HG03432 (cell line): Measurements from ENCODE around the gene ASPM.
"Not testable (repeated sequence)": the region's sequence is repeated elsewhere in the genome, so short reads cannot be mapped to it uniquely, and the experiment has no call there.

Source experiments
- ATAC-seq: cut with Tn5 transposase; IDR thresholded peaks from one replicate; pipeline ENCODE4 v1.9.1; 2021; ENCODE audit warnings: mild to moderate bottlenecking, moderate library complexity; ENCODE audit not compliant: unreplicated experiment

ASPM gene

DNA sequence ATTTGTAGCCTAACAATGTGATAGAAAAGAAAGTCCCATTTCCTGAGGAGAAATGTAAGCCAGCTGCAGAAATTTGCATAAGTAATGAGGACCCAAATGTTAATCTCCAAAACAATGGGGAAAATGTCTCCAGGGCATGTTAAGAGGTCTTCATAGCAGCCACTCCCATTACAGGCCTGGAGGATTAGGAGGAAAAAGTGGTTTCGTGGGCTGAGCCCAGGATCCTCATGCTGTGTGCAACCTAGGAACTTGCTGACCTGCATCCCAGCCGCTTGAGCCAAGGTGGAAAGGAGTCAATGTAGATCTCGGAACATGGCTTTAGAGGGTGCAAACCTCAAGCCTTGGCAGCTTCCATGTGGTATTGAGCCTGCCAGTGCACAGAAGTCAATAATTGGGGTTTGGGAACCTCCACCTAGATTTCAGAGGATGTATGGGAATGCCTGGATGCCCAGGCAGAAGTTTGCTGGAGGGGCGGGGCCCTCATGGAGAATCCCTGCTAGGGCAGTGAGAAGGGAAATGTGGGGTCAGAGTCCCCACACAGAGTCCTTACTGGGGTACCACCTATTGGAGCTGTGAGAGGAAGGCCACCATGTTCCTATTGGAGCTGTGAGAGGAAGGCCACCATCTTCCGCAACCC is 65.2 kb downstream of the ASPM start:
- ATAC-seq = no peak

DNA sequence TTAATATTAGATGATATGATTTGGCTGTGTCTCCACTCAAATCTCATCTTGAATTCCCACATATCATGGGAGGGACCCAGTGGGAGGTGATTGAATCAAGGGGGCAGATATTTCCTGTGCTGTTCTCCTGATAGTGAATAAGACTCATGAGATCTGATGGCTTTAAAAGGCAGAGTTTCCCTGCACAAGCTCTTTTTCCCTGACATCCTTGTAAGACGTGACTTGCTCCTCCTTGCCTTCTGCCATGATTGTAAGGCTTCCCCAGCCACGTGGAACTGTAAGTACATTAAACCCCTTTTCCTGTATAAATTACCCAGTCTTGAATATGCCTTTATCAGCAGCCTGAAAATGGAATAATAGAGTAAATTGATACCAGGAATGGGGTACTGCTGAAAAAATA is 66.1 kb downstream of the ASPM start:
- ATAC-seq = no peak

DNA sequence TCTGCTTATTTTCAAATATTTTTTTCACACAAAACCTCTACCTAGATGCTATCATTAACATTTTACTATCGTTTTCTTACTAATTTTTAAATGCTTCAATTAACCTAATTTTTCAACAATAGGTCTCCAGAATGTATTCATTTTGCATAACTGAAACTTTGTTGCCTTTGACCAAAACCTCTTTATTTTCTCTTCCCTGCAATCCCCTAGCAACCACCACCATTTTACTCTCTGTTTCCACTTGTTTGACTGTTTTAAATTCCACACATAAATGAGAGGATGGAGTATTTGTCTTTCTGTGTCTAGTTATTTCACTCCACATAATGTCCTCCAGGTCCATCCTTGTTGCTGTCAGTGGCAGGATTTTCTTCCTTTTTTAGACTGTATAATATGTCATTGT is 69.9 kb downstream of the ASPM start:
- ATAC-seq = no peak

DNA sequence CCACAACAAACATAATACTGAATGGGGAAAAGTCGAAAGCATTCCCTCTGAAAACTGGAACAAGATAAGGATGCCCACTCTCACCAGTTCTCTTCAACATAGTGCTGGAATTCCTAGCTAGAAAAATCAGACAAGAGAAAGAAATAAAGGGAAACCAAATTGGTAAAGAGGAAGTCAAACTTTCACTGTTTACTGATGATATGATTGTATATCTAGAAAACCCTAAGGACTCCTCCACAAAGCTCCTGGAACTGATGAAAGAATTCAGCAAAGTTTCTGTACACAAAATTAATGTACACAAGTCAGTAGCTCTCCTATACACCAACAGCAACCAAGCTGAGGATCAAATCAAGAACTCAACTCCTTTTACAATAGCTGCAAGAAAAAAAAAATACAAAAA is 72.5 kb downstream of the ASPM start:
- ATAC-seq = no peak

DNA sequence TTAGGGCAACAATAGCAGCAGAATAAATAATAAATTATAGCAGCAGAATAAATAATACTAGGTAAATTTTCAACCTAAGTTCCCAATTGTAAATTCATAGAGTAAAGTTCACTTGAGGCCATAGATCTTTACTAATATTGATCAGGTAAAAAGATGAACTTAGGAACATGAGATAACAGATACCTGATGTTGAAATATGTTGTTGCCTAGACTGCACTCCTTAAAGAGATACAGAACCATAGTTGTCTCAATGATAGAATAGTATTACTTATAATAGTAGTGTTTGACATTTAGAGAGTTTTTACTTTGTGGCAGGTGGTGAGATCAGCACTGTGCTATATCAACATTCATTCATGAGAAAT is 79.0 kb downstream of the ASPM start:
- ATAC-seq = no peak

DNA sequence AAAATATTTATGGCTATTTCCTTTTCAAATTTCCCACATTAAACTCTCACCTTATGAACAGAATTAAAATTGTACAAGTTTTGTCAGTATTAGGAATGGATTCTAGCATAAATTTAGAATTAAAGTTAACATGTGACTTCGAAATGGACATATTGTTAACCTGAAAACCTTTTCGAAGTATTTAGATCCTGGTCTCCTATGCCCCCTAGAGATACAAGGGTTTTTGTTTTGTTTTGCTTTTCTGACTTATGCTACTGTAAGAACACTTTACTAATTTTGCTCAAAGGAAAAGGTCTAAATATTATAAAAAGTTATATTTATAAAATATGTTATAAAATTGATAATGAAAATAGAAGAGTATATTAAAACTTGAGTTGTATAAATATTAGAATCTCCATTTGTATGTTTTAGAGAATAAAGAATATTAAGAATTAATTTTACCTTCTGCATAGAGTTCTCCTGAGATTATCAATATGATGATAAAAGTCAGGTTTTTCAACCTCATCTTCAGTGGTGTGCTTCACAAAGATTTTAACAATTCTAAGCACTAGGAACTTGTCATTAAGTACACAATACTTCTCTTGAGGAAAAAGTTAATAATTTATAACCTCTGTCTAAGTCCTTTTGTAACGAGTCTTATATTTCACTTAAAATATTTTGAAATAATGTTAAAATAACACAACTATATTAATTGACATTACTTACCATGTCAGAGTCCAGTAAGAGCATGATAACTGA is 79.6 kb downstream of the ASPM start, which contains the start of gene F13B:
Gene F13B, minus strand, starts transcription at position 542 of the 738 bp plus-strand sequence. Its CDS starts 37 bp downstream, at position 505.
- no peak for ATAC-seq

DNA sequence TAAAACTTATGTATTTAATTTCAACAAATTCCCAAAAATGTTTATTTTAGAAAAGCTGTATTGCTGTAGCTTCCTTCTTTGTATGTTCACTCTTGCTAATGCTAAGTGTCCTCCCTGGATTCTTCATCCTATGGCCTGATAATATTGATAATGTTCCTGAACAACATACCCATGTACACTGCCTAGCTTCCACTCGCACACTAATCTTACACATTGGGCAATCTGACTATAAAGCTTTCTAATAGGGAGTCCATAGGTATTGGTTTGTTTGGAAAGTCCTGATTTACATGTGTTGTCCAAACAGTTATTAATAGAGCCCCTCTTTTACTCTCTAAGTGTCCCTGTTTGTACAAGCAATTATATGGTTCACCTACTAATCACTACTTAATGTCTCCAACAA is 80.2 kb downstream of the ASPM start:
- ATAC-seq = no peak

DNA sequence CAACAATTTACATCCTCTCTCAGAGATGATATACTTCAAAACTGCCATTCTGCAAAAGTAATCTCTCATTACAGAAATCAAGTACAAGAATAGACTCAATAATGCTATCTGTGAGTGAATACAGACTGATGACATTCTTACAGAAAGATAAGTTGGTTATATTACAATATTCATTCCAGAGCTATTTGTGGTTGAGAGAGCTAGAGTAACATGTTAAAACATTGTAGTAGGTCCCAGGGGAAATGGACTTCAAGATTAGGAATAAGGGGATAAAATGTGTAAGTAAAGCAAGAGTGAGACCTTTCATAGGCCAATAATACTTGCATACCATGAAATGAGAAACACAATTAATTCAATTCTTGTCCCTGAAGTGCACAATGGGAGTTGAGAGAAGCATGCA is 80.9 kb downstream of the ASPM start:
- no peak for ATAC-seq

DNA sequence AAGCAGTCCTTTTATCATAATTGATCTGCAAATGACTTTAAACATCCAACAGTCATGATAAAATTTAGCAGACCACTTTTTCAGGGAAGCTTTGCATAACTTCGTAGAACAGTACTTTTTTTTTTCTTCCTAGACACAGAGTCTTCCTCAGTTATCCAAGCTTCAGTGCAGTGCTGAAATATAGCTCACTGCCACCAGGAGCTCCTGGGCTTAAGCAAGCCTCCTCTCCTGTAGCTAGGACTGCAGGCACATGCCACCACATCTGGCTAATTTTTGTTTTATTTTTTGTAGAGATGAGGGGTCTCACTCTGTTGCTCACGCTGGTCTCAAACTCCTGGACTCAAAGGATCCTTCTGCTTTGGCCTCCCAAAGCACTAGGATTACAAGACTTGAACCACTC is 83.3 kb downstream of the ASPM start:
- ATAC-seq = peak; percentile 41

DNA sequence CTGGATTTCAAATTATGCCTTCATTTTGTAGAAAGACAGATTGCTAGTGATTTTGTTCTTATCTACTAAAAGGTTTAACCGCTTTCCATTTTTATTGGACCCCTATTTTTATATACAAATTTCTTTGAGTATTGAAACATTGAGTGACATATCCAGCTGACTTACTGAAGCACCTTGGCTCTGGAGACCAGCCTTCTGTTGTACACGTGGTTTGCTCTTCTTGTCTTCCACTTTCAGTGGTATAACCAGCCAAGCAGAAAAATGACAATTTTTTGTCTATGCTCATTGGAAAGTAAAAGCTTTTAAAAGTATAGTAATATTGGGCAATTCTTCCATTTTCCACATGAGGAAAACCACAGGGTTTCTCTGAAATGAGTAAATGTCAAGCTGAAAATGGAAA is 83.8 kb downstream of the ASPM start:
- ATAC-seq = peak; percentile 94

DNA sequence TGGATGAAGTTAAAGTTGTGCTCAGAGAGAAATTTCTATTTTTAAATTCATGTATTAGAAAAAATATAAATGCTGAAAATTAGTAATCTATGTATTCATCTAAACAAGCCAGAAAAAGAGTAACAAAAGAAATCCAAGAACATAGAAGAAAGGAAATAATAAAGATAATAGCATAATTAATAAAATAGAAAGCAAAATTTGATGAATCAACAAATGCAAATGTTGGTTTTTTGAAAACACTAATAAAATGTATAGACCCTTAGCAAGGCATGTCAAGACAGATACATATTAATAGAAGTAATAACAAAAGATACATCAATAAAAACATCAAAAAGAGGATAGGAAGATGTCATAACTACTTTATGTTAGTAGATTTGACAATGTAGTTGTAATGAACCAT is 97.4 kb downstream of the ASPM start:
- no peak for ATAC-seq

DNA sequence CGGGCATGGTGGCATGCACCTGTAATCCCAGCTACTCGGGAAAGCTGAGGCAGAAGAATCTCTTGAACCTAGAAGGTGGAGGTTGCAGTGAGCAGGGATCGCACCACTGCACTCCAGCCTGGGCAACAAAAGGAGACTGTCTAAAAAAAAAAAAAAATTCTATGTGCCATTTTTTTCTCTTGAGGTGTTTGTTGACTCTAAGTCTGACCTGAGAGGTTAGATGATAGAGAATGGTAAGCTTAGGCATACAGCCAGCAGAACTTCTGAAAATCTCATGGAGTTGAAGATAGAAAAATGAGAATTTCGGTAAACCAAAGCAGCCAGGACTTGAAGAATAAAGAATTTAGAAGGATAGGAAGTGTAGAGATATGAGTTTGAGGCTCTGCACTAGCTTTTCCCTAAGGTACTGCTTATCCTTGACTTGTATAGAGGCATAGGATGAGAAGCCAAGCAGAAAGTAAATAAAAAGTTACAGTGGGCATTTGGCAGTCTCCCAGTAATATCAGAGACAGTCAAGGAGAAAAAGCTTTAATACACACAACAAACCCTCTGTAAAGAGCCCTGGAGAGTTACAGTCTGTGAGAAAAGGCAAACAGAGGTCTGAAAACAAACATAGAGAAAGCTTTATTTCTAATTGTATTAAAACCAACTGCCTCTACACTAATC is 103.7 kb downstream of the ASPM start:
- no peak for ATAC-seq

DNA sequence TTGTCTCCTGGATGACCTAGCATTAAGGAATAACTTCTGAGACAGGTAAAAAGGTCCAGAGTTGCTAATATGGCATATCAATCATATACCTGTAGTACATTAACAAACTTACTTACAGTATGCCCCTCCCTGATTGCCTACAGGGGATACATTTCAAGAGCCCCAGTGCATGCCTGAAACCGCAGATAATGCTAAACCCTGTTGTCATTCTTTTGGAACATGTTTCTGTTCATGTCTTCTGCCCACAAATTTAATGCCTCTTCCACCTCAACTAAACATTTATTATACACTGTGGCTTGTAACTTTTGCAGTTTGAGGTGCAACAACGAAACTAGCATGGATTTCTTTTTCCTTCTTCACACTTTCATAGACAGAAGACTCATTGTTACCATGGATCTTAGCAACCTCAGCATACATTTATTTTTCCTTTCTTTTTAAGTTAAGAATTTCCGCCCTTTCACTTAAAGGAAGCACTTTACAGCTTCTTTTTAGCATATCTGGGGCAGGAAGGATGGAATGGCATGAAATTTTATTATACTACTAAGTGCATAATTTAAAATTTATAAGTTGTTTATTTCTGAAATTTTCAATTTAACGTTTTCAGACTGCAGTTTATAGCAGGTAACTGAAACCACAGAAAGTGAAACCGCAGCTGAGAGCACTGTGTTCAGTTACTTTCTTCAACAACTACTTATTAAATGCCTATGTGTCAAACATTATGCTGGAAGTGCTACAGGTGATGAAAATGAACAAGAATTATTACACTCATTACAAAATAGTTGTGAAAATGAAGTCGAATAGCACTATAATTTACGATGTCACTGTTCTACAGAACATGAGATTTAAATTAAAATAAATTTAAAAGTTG is 104.7 kb downstream of the ASPM start:
- peak; percentile 92 for ATAC-seq

DNA sequence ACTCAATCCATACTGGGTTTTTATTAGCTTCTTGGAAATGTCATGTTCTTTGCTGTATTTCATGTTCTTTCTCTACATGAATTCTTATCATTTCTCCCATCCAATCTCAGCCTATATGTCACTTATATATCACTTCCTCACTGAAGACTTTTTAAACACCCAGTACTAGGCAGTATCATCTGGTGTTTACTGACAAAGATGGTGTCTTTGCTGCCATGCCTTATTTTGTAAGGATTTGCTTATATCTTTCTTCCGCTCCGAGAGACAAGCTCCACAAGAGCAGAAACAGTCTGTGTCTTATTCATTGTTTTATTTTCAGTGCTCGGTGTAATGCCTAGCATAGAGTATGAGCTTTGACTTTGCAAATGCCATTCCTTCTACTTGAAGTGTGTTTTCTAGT is 109.6 kb downstream of the ASPM start:
- no peak for ATAC-seq

DNA sequence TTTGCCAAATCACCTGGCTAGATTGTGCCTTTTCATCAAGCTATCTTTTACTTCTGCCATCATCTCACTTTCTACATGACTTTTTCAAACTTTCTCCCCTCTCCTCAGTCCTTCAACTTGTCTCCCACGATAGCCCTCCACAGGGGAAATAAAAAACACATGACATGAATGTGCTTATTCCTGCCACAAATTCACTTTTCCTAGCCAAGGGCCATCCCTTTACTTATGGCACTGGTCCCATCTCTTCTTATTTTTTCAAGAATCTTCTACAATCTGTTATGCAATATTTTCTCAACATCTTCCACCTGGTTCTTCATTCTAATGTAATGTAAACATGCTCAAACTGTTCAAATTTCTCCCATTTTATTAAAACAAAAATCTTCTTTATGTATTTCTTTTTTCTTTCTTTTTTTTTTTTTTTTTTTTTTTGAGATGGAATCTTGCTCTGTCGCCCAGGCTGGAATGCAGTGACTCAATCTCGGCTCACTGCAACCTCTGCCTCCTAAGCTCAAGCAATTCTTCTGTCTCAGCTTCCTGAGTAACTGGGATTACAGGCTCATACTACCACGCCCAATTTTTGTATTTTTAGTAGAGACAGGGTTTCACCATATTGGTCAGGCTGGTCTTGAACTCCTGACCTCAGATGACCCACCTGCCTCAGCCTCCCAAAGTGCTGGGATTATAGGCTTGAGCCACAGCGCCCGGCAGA is 111.7 kb downstream of the ASPM start:
- not testable (repeated sequence) for ATAC-seq
